Measurements from ENCODE around the gene SNCAIP. TPM values are rescaled to one million over a fixed set of nuclear protein-coding genes. Genes with fewer than 3 reads are reported as not detected.

Gene SNCAIP
- total RNA-seq, 1 experiment from 2014 or later, result 1.2 TPM

DNA sequence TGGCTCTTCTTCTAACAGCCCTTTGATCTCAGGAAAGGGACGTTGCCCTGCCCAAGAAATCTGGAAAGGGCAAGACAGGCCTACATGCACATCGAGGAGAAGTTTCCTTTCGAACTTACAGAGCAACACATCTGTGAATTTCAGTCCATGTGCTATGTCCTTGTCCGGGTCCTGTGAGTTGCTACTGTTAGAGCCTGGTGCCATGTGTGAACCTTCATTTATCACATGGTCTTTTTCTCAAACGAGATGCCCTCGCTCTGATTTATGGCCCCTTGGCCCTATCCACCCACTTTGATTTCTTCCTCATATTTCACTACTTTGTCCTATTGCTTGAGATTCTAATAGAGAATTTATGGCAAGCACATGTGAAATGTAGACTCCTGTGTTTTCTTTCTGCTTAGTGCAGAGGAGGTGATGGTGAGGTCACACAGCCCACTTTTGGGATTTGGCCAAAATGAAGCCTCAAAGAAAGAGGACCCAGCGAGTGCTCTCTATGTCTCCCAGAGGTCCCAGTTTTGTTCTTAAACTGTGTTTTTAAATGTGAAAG is 153.1 kb downstream of the SNCAIP start:
- Mint-ChIP-seq H3K4me3 (ENCODE audit: unreplicated experiment) (no peak overlapping the region), H3K27me3 (ENCODE audit: insufficient read depth, unreplicated experiment) (no peaks in the 10 kb centered on the region), H3K27ac (ENCODE audit: unreplicated experiment) (no peak overlapping the region), H3K4me1 (ENCODE audit: low read depth, unreplicated experiment) (peaks cover 6% of the 10 kb centered on the region), H3K36me3 (ENCODE audit: insufficient read depth, unreplicated experiment) (peaks cover 5% of the 10 kb centered on the region), H3K9me3 (ENCODE audit: unreplicated experiment) (no peaks in the 10 kb centered on the region)
- POLR2A ChIA-PET, result no interaction called here
- intact Hi-C loops (cut with micrococcal nuclease; ENCODE audit: unreplicated experiment), result no loop called here
- Histone ChIP-seq H3K27me3 (replicated peaks; ENCODE audit: control insufficient read depth, insufficient read depth, low read length) (no peaks in the 10 kb centered on the region), H3K4me3 (ENCODE audit: low read depth, low read length) (no peak overlapping the region), H3K36me3 (ENCODE audit: control insufficient read depth, insufficient read depth, low read length) (no peaks in the 10 kb centered on the region), H3K9me3 (no peaks in the 10 kb centered on the region), H3K4me1 (peaks cover 5% of the 10 kb centered on the region; the same call in 1 of the 2 replicates)
- no peak for DNase-seq
- TF ChIP-seq, protein P1, sequence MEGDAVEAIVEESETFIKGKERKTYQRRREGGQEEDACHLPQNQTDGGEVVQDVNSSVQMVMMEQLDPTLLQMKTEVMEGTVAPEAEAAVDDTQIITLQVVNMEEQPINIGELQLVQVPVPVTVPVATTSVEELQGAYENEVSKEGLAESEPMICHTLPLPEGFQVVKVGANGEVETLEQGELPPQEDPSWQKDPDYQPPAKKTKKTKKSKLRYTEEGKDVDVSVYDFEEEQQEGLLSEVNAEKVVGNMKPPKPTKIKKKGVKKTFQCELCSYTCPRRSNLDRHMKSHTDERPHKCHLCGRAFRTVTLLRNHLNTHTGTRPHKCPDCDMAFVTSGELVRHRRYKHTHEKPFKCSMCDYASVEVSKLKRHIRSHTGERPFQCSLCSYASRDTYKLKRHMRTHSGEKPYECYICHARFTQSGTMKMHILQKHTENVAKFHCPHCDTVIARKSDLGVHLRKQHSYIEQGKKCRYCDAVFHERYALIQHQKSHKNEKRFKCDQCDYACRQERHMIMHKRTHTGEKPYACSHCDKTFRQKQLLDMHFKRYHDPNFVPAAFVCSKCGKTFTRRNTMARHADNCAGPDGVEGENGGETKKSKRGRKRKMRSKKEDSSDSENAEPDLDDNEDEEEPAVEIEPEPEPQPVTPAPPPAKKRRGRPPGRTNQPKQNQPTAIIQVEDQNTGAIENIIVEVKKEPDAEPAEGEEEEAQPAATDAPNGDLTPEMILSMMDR (IDR thresholded peaks at IDR 0.05; ENCODE audit: insufficient read depth in 1 of 2, low read depth in 1 of 2, low read length in 1 of 2, severe bottlenecking in 1 of 2, unreplicated experiment in 1 of 2), result no peak
- no TSS peak for BruUV-seq (replicated peaks)
- CTCF ChIA-PET, result no interaction called here

DNA sequence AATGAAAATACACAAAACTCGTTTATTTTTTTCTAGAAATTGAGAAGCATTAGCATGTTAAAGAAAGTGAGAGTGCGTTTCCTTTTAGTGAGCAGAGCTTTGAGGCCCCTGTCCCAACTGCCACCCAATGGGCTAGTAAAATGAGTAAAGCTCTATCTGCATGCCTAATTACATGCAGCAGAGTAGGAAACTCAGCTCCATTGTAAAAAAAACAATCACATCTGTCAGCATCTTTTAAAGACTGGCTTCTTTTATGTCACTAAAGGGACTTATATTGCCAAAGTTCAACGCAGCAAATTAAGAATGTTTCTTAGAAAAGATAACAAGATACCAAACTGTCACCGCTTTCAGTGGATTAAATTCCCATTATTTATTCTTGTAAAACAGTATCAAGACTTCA is 154.0 kb downstream of the SNCAIP start:
- H3K9me3 Mint-ChIP-seq (ENCODE audit: unreplicated experiment), result no peaks in the 10 kb centered on the region
- no peak overlapping the region for H3K27ac Mint-ChIP-seq (ENCODE audit: unreplicated experiment)
- no peak for DNase-seq
- no peaks in the 10 kb centered on the region for H3K27me3 Mint-ChIP-seq (ENCODE audit: insufficient read depth, unreplicated experiment)
- H3K36me3 ChIP-seq (ENCODE audit: control insufficient read depth, insufficient read depth, low read length), result no peaks in the 10 kb centered on the region
- peaks cover 6% of the 10 kb centered on the region for H3K4me1 Mint-ChIP-seq (ENCODE audit: low read depth, unreplicated experiment)
- ChIA-PET CTCF (no interaction called here), POLR2A (no interaction called here)
- no peak overlapping the region for H3K4me3 Mint-ChIP-seq (ENCODE audit: unreplicated experiment)
- H3K36me3 Mint-ChIP-seq (ENCODE audit: insufficient read depth, unreplicated experiment), result peaks cover 5% of the 10 kb centered on the region
- H3K4me3 ChIP-seq (ENCODE audit: low read depth, low read length), result no peak overlapping the region
- H3K27me3 ChIP-seq (replicated peaks; ENCODE audit: control insufficient read depth, insufficient read depth, low read length), result no peaks in the 10 kb centered on the region
- peaks cover 5% of the 10 kb centered on the region; the same call in 1 of the 2 replicates for H3K4me1 ChIP-seq
- TF ChIP-seq, protein P1 (IDR thresholded peaks at IDR 0.05; ENCODE audit: insufficient read depth in 1 of 2, low read depth in 1 of 2, low read length in 1 of 2, severe bottlenecking in 1 of 2, unreplicated experiment in 1 of 2), result no peak
- intact Hi-C loops (cut with micrococcal nuclease; ENCODE audit: unreplicated experiment), result no loop called here
- BruUV-seq (replicated peaks), result no TSS peak
- H3K9me3 ChIP-seq, result no peaks in the 10 kb centered on the region

DNA sequence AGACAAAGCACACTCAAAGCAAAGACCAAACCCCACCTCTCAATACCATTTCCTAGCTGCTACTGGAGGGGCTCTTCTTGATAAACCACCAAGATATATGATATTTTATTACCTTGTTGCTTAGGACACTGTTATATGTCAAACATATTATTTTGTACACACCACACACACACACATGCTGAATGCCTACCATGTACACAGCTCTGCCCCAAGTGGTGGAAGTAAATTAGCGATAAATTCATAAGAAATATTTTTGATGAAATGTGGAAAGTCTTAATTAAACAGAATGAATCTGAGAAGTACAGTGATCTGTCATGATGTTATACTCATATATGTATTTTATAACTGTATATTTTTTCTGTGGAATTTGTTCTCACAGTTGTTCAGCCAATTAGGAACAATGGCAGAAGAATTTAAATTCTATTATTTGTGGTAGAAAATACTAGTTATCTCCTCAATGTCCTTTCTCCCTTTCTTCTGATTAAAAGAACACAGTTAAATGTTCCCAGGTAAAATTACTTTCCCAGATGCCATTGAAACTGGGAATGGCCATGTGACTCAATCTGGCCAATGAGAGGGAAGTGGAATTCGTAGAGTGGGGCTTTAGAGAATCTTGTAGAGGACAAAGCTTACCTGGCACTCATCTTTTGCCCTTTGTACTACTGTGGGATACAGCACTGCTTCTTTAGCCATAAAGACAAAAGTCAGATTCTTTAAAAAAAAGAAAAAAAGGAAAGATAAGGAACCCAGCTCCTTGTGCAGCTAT is 156.5 kb downstream of the SNCAIP start:
- CTCF ChIA-PET, result no interaction called here
- peaks cover 7% of the 10 kb centered on the region for H3K36me3 Mint-ChIP-seq (ENCODE audit: insufficient read depth, unreplicated experiment)
- H3K4me1 ChIP-seq, result peaks cover 5% of the 10 kb centered on the region; the same call in 1 of the 2 replicates
- TF ChIP-seq, protein P1 (IDR thresholded peaks at IDR 0.05; ENCODE audit: insufficient read depth in 1 of 2, low read depth in 1 of 2, low read length in 1 of 2, severe bottlenecking in 1 of 2, unreplicated experiment in 1 of 2), result peak in 1 of 2 experiments; percentile 2
- H3K4me1 Mint-ChIP-seq (ENCODE audit: low read depth, unreplicated experiment), result peaks cover 6% of the 10 kb centered on the region
- no peaks in the 10 kb centered on the region for H3K9me3 Mint-ChIP-seq (ENCODE audit: unreplicated experiment)
- H3K36me3 ChIP-seq (ENCODE audit: control insufficient read depth, insufficient read depth, low read length), result no peaks in the 10 kb centered on the region
- POLR2A ChIA-PET, result no interaction called here
- H3K4me3 ChIP-seq (ENCODE audit: low read depth, low read length), result no peak overlapping the region
- H3K27ac Mint-ChIP-seq (ENCODE audit: unreplicated experiment), result no peak overlapping the region
- H3K9me3 ChIP-seq, result no peaks in the 10 kb centered on the region
- no peak for DNase-seq
- H3K4me3 Mint-ChIP-seq (ENCODE audit: unreplicated experiment), result no peak overlapping the region
- H3K27me3 Mint-ChIP-seq (ENCODE audit: insufficient read depth, unreplicated experiment), result no peaks in the 10 kb centered on the region
- no TSS peak for BruUV-seq (replicated peaks)
- intact Hi-C loops (cut with micrococcal nuclease; ENCODE audit: unreplicated experiment), result no loop called here
- no peaks in the 10 kb centered on the region for H3K27me3 ChIP-seq (replicated peaks; ENCODE audit: control insufficient read depth, insufficient read depth, low read length)

Measured in Caco-2 (cell line).